ENCODE data around the gene ANXA3. TPM values are rescaled to one million over a fixed set of nuclear protein-coding genes. Genes with fewer than 3 reads are reported as not detected.
A peak's percentile ranks its signal among the peaks of the same experiment; 100 is the strongest.

ANXA3 gene
- total RNA-seq, 1 donor from 2014 or later, result 68.7 TPM

DNA sequence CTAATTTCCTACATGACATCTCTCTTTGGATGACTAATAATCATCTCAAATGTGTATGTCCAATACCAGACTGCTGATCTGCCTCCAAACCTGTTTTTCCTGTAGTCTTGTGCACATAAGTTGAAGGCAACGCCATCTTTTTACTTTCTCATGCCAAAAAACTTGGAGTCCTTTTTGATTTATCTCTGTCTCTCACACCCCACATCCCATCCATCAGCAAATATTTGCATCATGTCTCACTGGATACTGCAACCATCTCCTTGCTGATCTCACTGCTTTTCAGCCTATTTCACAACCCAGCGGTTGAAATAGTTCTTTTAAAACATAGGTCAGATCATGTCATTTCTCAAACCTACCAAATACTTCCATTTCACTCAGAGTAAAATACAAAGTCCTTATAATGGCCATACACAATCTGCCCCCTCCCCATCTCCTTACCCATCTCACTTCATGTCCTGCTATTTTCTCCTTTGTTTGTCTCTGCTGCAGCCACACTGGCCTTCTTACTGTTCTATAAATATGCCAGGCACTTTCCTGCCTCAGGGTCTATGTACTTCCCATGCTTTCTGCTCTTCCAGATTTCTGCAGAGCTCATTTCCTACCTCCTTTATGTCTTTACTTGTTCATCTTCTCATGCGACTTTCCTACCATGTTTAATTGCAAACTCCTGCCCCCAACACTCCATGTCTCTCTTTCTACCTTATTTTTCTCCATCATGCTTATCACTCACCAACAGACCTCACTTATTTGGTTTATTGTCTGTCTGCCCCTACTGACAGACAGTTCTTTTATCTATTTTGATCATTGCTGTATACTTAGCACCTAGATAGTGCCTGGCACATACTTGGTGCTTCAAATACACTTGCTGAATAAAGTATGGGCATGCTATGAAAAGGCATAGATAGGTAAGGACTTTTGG lies 98.8 kb downstream of the ANXA3 start:
- H3K79me2 ChIP-seq (ENCODE audit: insufficient read depth, low read length), result no peaks in the 10 kb centered on the region
- H3K4me3 ChIP-seq (ENCODE audit: insufficient read depth, low read depth, low read length), result no peak overlapping the region
- Mint-ChIP-seq H3K27me3 (ENCODE audit: low read depth, unreplicated experiment) (no peaks in the 10 kb centered on the region), H3K36me3 (ENCODE audit: low read depth, unreplicated experiment) (no peaks in the 10 kb centered on the region), H3K4me1 (ENCODE audit: low read depth, unreplicated experiment) (peaks cover 36% of the 10 kb centered on the region), H3K9me3 (ENCODE audit: unreplicated experiment) (no peaks in the 10 kb centered on the region), H3K27ac (ENCODE audit: unreplicated experiment) (peak overlapping the region; percentile 60), H3K4me3 (ENCODE audit: unreplicated experiment) (no peak overlapping the region)
- H3K4me2 ChIP-seq (ENCODE audit: low read length), result peak overlapping the region; percentile 7
- H3K27me3 ChIP-seq (ENCODE audit: insufficient read depth, low read length), result no peaks in the 10 kb centered on the region
- H3K9me3 ChIP-seq (ENCODE audit: insufficient read depth, low read depth, low read length), result no peaks in the 10 kb centered on the region
- peak; percentile 29 for FAIRE-seq
- TF ChIP-seq, protein P1, sequence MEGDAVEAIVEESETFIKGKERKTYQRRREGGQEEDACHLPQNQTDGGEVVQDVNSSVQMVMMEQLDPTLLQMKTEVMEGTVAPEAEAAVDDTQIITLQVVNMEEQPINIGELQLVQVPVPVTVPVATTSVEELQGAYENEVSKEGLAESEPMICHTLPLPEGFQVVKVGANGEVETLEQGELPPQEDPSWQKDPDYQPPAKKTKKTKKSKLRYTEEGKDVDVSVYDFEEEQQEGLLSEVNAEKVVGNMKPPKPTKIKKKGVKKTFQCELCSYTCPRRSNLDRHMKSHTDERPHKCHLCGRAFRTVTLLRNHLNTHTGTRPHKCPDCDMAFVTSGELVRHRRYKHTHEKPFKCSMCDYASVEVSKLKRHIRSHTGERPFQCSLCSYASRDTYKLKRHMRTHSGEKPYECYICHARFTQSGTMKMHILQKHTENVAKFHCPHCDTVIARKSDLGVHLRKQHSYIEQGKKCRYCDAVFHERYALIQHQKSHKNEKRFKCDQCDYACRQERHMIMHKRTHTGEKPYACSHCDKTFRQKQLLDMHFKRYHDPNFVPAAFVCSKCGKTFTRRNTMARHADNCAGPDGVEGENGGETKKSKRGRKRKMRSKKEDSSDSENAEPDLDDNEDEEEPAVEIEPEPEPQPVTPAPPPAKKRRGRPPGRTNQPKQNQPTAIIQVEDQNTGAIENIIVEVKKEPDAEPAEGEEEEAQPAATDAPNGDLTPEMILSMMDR (IDR thresholded peaks at IDR 0.05; ENCODE audit: insufficient read depth, low read depth, low read length), result no peak
- TF ChIP-seq EZH2 (IDR thresholded peaks at IDR 0.05; ENCODE audit: insufficient read depth, low read length), result no peak
- no peaks in the 10 kb centered on the region for H3K36me3 ChIP-seq (ENCODE audit: insufficient read depth, low read length)
- no peak overlapping the region for H3K9ac ChIP-seq (ENCODE audit: low read length)
- H3K27ac ChIP-seq (ENCODE audit: low read depth, low read length), result peak overlapping the region; percentile 0
- H3K4me1 ChIP-seq (ENCODE audit: insufficient read depth, low read length), result peaks cover 21% of the 10 kb centered on the region
- no peak overlapping the region for H2AFZ ChIP-seq (ENCODE audit: low read depth, low read length)
- no peaks in the 10 kb centered on the region for H4K20me1 ChIP-seq (ENCODE audit: insufficient read depth, low read length)
- DNase-seq (ENCODE audit: low read depth), result peak; percentile 89

DNA sequence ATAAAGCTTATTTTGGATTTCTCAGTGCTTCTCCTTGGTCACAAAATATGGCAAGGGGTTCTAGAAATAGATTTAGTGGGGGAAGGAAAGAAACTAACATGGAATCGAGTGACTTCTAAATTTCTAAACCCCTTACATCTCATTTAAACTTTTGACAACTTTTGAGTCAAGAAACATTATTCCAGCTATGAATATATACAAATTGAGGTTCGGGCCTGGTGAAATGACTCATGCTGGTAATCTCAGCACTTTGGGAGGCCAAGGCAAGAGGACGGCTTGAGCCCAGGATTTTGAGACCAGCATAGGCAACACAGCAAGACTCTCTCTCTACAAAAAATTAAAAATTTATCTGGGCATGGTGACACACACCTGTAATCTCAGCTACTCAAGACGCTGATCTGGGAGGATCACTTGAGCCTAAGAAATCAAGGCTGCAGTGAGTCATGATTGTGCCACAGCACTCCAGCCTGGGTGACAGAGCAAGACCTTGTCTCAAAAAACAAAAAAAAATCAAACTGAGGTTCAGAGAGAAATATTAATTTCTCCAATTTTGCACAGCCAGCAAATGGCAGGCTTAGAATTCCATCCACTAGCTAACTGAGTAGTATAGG lies 99.8 kb downstream of the ANXA3 start:
- Mint-ChIP-seq H3K27ac (ENCODE audit: unreplicated experiment) (no peak overlapping the region), H3K9me3 (ENCODE audit: unreplicated experiment) (no peaks in the 10 kb centered on the region), H3K27me3 (ENCODE audit: low read depth, unreplicated experiment) (no peaks in the 10 kb centered on the region), H3K36me3 (ENCODE audit: low read depth, unreplicated experiment) (no peaks in the 10 kb centered on the region), H3K4me3 (ENCODE audit: unreplicated experiment) (no peak overlapping the region), H3K4me1 (ENCODE audit: low read depth, unreplicated experiment) (peaks cover 28% of the 10 kb centered on the region)
- H3K27ac ChIP-seq (ENCODE audit: low read depth, low read length), result no peak overlapping the region
- H3K4me3 ChIP-seq (ENCODE audit: insufficient read depth, low read depth, low read length), result no peak overlapping the region
- no peaks in the 10 kb centered on the region for H3K27me3 ChIP-seq (ENCODE audit: insufficient read depth, low read length)
- no peak for FAIRE-seq
- DNase-seq (ENCODE audit: low read depth), result no peak
- H3K4me1 ChIP-seq (ENCODE audit: insufficient read depth, low read length), result peaks cover 11% of the 10 kb centered on the region
- H3K9ac ChIP-seq (ENCODE audit: low read length), result no peak overlapping the region
- H3K4me2 ChIP-seq (ENCODE audit: low read length), result no peak overlapping the region
- H3K79me2 ChIP-seq (ENCODE audit: insufficient read depth, low read length), result no peaks in the 10 kb centered on the region
- no peaks in the 10 kb centered on the region for H3K9me3 ChIP-seq (ENCODE audit: insufficient read depth, low read depth, low read length)
- H4K20me1 ChIP-seq (ENCODE audit: insufficient read depth, low read length), result no peaks in the 10 kb centered on the region
- H2AFZ ChIP-seq (ENCODE audit: low read depth, low read length), result no peak overlapping the region
- TF ChIP-seq EZH2 (IDR thresholded peaks at IDR 0.05; ENCODE audit: insufficient read depth, low read length), result no peak
- TF ChIP-seq, protein P1 (IDR thresholded peaks at IDR 0.05; ENCODE audit: insufficient read depth, low read depth, low read length), result no peak
- no peaks in the 10 kb centered on the region for H3K36me3 ChIP-seq (ENCODE audit: insufficient read depth, low read length)
